Ovary (tissue), 3 donors: ENCODE data around the gene KRT2.

Experiments
- CTCF ChIP-seq, 3 donors: fragments of 450-650 bp in 2 of 3; fragments of 200-600 bp in 1 of 3; IDR thresholded peaks; one replicate each; pipeline versions ENCODE4 v1.5.1 to v1.8.0; 2016 to 2022; ENCODE audit warnings: antibody characterized with exemption in 3 of 3, mild to moderate bottlenecking in 1 of 3
- POLR2A ChIP-seq: fragments of 450-650 bp; IDR thresholded peaks from one replicate; pipeline ENCODE4 v1.6.1; 2017; ENCODE audit warnings: antibody characterized with exemption, mild to moderate bottlenecking, moderate library complexity
- donor health status: DM: no; HTN: no; CAD: no.

- TF ChIP-seq POLR2A (no peak), CTCF (IDR thresholded peaks at IDR 0.05) (no peak)
Observed at GRCh38 chr12:52636592-52637258, 15.3 kb downstream of the KRT2 start.
